WTC11 (cell line): ENCODE data around the gene TP63.

Experiments
- NFYB ChIP-seq: sonication (generic); formaldehyde crosslinking; conservative IDR thresholded peaks from 2 replicates; pipeline ENCODE4 v1.8.0; 2022; ENCODE audit warnings: low read depth, missing genetic modification reagents
- TF ChIP-seq, protein P1 (sequence below): sonication (generic); formaldehyde crosslinking; IDR thresholded peaks from 2 replicates; pipeline ENCODE4 v1.8.0; 2023; ENCODE audit warnings: missing genetic modification reagents, mild to moderate bottlenecking, borderline replicate concordance
- TF ChIP-seq, protein P2 (sequence below): fragments of 200-600 bp; IDR thresholded peaks from 2 replicates; pipeline ENCODE4 v1.8.0; 2022; ENCODE audit warnings: antibody characterized with exemption
- TF ChIP-seq, protein P3 (sequence below): sonication (generic); formaldehyde crosslinking; IDR thresholded peaks from 2 replicates; pipeline ENCODE4 v1.8.0; 2022; ENCODE audit warnings: mild to moderate bottlenecking, missing genetic modification reagents
- TF ChIP-seq, protein P4 (sequence below): sonication (generic); formaldehyde crosslinking; conservative IDR thresholded peaks from 2 replicates; pipeline ENCODE4 v1.8.1; 2022; ENCODE audit warnings: mild to moderate bottlenecking, missing genetic modification reagents

- no peak for TF ChIP-seq NFYB (CRISPR knock-in tag)
- TF ChIP-seq, protein P1, sequence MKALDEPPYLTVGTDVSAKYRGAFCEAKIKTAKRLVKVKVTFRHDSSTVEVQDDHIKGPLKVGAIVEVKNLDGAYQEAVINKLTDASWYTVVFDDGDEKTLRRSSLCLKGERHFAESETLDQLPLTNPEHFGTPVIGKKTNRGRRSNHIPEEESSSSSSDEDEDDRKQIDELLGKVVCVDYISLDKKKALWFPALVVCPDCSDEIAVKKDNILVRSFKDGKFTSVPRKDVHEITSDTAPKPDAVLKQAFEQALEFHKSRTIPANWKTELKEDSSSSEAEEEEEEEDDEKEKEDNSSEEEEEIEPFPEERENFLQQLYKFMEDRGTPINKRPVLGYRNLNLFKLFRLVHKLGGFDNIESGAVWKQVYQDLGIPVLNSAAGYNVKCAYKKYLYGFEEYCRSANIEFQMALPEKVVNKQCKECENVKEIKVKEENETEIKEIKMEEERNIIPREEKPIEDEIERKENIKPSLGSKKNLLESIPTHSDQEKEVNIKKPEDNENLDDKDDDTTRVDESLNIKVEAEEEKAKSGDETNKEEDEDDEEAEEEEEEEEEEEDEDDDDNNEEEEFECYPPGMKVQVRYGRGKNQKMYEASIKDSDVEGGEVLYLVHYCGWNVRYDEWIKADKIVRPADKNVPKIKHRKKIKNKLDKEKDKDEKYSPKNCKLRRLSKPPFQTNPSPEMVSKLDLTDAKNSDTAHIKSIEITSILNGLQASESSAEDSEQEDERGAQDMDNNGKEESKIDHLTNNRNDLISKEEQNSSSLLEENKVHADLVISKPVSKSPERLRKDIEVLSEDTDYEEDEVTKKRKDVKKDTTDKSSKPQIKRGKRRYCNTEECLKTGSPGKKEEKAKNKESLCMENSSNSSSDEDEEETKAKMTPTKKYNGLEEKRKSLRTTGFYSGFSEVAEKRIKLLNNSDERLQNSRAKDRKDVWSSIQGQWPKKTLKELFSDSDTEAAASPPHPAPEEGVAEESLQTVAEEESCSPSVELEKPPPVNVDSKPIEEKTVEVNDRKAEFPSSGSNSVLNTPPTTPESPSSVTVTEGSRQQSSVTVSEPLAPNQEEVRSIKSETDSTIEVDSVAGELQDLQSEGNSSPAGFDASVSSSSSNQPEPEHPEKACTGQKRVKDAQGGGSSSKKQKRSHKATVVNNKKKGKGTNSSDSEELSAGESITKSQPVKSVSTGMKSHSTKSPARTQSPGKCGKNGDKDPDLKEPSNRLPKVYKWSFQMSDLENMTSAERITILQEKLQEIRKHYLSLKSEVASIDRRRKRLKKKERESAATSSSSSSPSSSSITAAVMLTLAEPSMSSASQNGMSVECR (CRISPR knock-in tag): no peak
- TF ChIP-seq, protein P2, sequence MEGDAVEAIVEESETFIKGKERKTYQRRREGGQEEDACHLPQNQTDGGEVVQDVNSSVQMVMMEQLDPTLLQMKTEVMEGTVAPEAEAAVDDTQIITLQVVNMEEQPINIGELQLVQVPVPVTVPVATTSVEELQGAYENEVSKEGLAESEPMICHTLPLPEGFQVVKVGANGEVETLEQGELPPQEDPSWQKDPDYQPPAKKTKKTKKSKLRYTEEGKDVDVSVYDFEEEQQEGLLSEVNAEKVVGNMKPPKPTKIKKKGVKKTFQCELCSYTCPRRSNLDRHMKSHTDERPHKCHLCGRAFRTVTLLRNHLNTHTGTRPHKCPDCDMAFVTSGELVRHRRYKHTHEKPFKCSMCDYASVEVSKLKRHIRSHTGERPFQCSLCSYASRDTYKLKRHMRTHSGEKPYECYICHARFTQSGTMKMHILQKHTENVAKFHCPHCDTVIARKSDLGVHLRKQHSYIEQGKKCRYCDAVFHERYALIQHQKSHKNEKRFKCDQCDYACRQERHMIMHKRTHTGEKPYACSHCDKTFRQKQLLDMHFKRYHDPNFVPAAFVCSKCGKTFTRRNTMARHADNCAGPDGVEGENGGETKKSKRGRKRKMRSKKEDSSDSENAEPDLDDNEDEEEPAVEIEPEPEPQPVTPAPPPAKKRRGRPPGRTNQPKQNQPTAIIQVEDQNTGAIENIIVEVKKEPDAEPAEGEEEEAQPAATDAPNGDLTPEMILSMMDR: no peak
- TF ChIP-seq, protein P3, sequence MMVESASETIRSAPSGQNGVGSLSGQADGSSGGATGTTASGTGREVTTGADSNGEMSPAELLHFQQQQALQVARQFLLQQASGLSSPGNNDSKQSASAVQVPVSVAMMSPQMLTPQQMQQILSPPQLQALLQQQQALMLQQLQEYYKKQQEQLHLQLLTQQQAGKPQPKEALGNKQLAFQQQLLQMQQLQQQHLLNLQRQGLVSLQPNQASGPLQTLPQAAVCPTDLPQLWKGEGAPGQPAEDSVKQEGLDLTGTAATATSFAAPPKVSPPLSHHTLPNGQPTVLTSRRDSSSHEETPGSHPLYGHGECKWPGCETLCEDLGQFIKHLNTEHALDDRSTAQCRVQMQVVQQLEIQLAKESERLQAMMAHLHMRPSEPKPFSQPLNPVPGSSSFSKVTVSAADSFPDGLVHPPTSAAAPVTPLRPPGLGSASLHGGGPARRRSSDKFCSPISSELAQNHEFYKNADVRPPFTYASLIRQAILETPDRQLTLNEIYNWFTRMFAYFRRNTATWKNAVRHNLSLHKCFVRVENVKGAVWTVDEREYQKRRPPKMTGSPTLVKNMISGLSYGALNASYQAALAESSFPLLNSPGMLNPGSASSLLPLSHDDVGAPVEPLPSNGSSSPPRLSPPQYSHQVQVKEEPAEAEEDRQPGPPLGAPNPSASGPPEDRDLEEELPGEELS (CRISPR knock-in tag): no peak
- TF ChIP-seq, protein P4, sequence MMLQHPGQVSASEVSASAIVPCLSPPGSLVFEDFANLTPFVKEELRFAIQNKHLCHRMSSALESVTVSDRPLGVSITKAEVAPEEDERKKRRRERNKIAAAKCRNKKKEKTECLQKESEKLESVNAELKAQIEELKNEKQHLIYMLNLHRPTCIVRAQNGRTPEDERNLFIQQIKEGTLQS (CRISPR knock-in tag): no peak
These were observed 259.3 kb downstream of the TP63 start for GRCh38 chr3:189890496-189890895.
